DMS153 treated with DMSO at 0.1 percent for 48 hours (cell line): ENCODE results near the gene SOX4.

Experiments used
- DNase-seq: peaks from one replicate; lab custom pipeline; 2025; ENCODE audit not compliant: unreplicated experiment; lab: John Stamatoyannopoulos, UW

SOX4 gene

GRCh38 chr6:21612067-21612745, 18.7 kb downstream of the SOX4 start:
- no peak for DNase-seq

GRCh38 chr6:21613809-21614208, 20.3 kb downstream of the SOX4 start:
- DNase-seq = no peak

- DNase-seq = no peak
These were observed 20.7 kb downstream of the SOX4 start for GRCh38 chr6:21614226-21614625.

- no peak for DNase-seq
These were observed 22.0 kb downstream of the SOX4 start for GRCh38 chr6:21615504-21615903.

GRCh38 chr6:21616005-21616404, 22.5 kb downstream of the SOX4 start:
- DNase-seq = no peak

- no peak for DNase-seq
These were observed 32.1 kb downstream of the SOX4 start for GRCh38 chr6:21625642-21626041.

GRCh38 chr6:21626756-21627155, 33.2 kb downstream of the SOX4 start:
- DNase-seq = no peak

GRCh38 chr6:21628160-21628559, 34.6 kb downstream of the SOX4 start:
- DNase-seq = no peak

GRCh38 chr6:21633511-21634109, 40.1 kb downstream of the SOX4 start:
- DNase-seq = no peak

- DNase-seq = no peak
These were observed 41.0 kb downstream of the SOX4 start for GRCh38 chr6:21634582-21634981.

- DNase-seq = no peak
These were observed 43.3 kb downstream of the SOX4 start for GRCh38 chr6:21636876-21637275.

GRCh38 chr6:21639316-21639715, 45.8 kb downstream of the SOX4 start:
- no peak for DNase-seq
